Activated T-cell treated with anti-CD3 and anti-CD28 coated beads, Interleukin-2, amount 50 U/mL, for 24 hours (primary cell): ENCODE measurements around the gene DONSON.
"Not testable (repeated sequence)": the region's sequence is repeated elsewhere in the genome, so short reads cannot be mapped to it uniquely, and the experiment has no call there.

ENCODE experiments used
- DNase-seq: peaks from one replicate; pipeline ENCODE4 v3.0.0-alpha.2; 2020
- H3K27ac Mint-ChIP-seq: 2 replicates; pipeline ENCODE4 v1.8.0; 2020; ENCODE audit warnings: mild to moderate bottlenecking, mixed read lengths
- H3K27me3 Mint-ChIP-seq: 2 replicates; pipeline ENCODE4 v1.8.0; 2020; ENCODE audit warnings: mixed read lengths
- H3K36me3 Mint-ChIP-seq: 2 replicates; pipeline ENCODE4 v1.8.0; 2020; ENCODE audit warnings: low read depth, mixed read lengths
- H3K4me1 Mint-ChIP-seq: 2 replicates; pipeline ENCODE4 v1.8.0; 2020; ENCODE audit warnings: low read depth, mixed read lengths
- H3K4me3 Mint-ChIP-seq: 2 replicates; pipeline ENCODE4 v1.8.0; 2020; ENCODE audit warnings: mild to moderate bottlenecking, moderate library complexity, mixed read lengths
- H3K9me3 Mint-ChIP-seq: 2 replicates; pipeline ENCODE4 v1.8.0; 2020; ENCODE audit warnings: mixed read lengths

DONSON gene

DNA sequence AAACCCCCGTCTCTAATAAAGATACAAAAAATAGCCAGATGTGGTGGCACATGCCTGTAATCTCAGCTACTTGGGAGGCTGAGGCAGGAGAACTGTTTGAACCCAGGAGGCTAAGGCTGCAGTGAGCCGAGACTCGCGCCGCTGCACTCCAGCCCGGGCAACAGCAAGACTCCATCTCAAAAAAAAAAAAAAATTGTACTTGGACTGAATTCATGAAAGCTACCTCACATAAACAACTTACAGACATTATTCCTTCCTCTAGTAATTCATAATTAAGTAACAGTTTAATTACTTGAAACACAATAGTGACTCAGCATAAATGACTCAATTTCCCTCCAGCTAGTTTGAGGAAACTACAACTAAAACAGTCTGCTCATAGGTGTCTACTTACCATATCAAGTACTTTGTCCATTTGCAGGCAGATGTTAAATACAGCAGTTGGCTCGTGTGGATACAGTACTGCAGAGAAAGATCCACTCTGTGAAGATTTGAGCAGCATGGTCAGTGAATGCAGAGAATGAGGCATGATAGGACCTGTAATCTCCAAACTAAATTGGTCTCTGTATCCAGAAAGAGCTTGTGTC, 9.4 kb downstream of the DONSON start:
- Mint-ChIP-seq H3K27ac (peak overlapping the region; percentile 82), H3K4me3 (no peak overlapping the region), H3K9me3 (no peaks in the 10 kb centered on the region), H3K36me3 (peaks cover 83% of the 10 kb centered on the region), H3K4me1 (peaks cover 16% of the 10 kb centered on the region), H3K27me3 (no peaks in the 10 kb centered on the region)
- DNase-seq, result no peak

DNA sequence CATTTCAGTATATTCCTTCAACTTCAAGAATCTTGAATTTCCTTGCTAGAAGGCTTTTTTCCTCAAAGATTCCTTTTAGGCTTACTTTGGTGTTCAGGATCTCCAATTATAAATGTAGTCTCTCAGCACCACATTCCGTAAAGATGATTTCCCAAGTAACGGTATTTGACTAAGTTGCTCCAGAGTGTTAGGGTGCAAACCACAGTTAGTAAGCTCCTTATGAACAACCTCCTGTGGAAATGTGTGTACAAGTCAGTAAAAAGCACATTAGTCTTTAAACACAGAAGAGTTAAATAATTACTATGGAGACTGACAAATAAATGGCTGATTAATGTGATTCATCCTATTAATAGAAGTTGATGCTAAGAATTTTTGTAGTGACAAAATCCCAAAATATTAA, 10.3 kb downstream of the DONSON start:
- peak overlapping the region; percentile 82 for H3K27ac Mint-ChIP-seq
- H3K36me3 Mint-ChIP-seq, result peaks cover 87% of the 10 kb centered on the region
- no peak overlapping the region for H3K4me3 Mint-ChIP-seq
- DNase-seq, result no peak
- no peaks in the 10 kb centered on the region for H3K27me3 Mint-ChIP-seq
- peaks cover 16% of the 10 kb centered on the region for H3K4me1 Mint-ChIP-seq
- H3K9me3 Mint-ChIP-seq, result no peaks in the 10 kb centered on the region

GRCh38 chr21:33576741-33577141, 11.7 kb downstream of the DONSON start:
- Mint-ChIP-seq H3K36me3 (peaks cover 86% of the 10 kb centered on the region), H3K4me1 (peaks cover 20% of the 10 kb centered on the region), H3K27ac (peak overlapping the region; percentile 11)
- not testable (repeated sequence) for H3K27me3 Mint-ChIP-seq, H3K9me3 Mint-ChIP-seq, DNase-seq, H3K4me3 Mint-ChIP-seq

GRCh38 chr21:33572350-33572749, 16.1 kb downstream of the DONSON start:
- peaks cover 89% of the 10 kb centered on the region for H3K36me3 Mint-ChIP-seq
- H3K27ac Mint-ChIP-seq, result peak overlapping the region; percentile 57
- no peak overlapping the region for H3K4me3 Mint-ChIP-seq
- H3K4me1 Mint-ChIP-seq, result peaks cover 28% of the 10 kb centered on the region
- H3K27me3 Mint-ChIP-seq, result no peaks in the 10 kb centered on the region
- H3K9me3 Mint-ChIP-seq, result no peaks in the 10 kb centered on the region
- no peak for DNase-seq

- peaks cover 45% of the 10 kb centered on the region for H3K4me1 Mint-ChIP-seq
- no peak for DNase-seq
- no peaks in the 10 kb centered on the region for H3K9me3 Mint-ChIP-seq
- H3K36me3 Mint-ChIP-seq, result peaks cover 83% of the 10 kb centered on the region
- H3K4me3 Mint-ChIP-seq, result no peak overlapping the region
- H3K27ac Mint-ChIP-seq, result peak overlapping the region; percentile 85
- no peaks in the 10 kb centered on the region for H3K27me3 Mint-ChIP-seq
These were observed 18.5 kb downstream of the DONSON start for GRCh38 chr21:33569991-33570390.

- H3K27me3 Mint-ChIP-seq, result no peaks in the 10 kb centered on the region
- H3K4me3 Mint-ChIP-seq, result no peak overlapping the region
- H3K9me3 Mint-ChIP-seq, result no peaks in the 10 kb centered on the region
- DNase-seq, result no peak
- H3K36me3 Mint-ChIP-seq, result peaks cover 82% of the 10 kb centered on the region
- H3K4me1 Mint-ChIP-seq, result peaks cover 51% of the 10 kb centered on the region
- H3K27ac Mint-ChIP-seq, result peak overlapping the region; percentile 85
These were observed 20.0 kb downstream of the DONSON start for GRCh38 chr21:33568448-33568847.

- Mint-ChIP-seq H3K4me1 (peaks cover 55% of the 10 kb centered on the region), H3K27ac (peak overlapping the region; percentile 85), H3K27me3 (no peaks in the 10 kb centered on the region), H3K4me3 (no peak overlapping the region), H3K9me3 (no peaks in the 10 kb centered on the region), H3K36me3 (peaks cover 82% of the 10 kb centered on the region)
- no peak for DNase-seq
These were observed 20.6 kb downstream of the DONSON start for GRCh38 chr21:33567914-33568313.

GRCh38 chr21:33566514-33566913, 22.0 kb downstream of the DONSON start:
- H3K27ac Mint-ChIP-seq, result peak overlapping the region; percentile 55
- H3K4me1 Mint-ChIP-seq, result peaks cover 54% of the 10 kb centered on the region
- no peaks in the 10 kb centered on the region for H3K9me3 Mint-ChIP-seq
- DNase-seq, result no peak
- no peaks in the 10 kb centered on the region for H3K27me3 Mint-ChIP-seq
- H3K4me3 Mint-ChIP-seq, result no peak overlapping the region
- H3K36me3 Mint-ChIP-seq, result peaks cover 83% of the 10 kb centered on the region

- DNase-seq, result no peak
- H3K9me3 Mint-ChIP-seq, result no peaks in the 10 kb centered on the region
- no peaks in the 10 kb centered on the region for H3K27me3 Mint-ChIP-seq
- peaks cover 87% of the 10 kb centered on the region for H3K36me3 Mint-ChIP-seq
- H3K4me3 Mint-ChIP-seq, result no peak overlapping the region
- peaks cover 69% of the 10 kb centered on the region for H3K4me1 Mint-ChIP-seq
- peak overlapping the region; percentile 44 for H3K27ac Mint-ChIP-seq
These were observed 26.1 kb downstream of the DONSON start for GRCh38 chr21:33562389-33562788.

DNA sequence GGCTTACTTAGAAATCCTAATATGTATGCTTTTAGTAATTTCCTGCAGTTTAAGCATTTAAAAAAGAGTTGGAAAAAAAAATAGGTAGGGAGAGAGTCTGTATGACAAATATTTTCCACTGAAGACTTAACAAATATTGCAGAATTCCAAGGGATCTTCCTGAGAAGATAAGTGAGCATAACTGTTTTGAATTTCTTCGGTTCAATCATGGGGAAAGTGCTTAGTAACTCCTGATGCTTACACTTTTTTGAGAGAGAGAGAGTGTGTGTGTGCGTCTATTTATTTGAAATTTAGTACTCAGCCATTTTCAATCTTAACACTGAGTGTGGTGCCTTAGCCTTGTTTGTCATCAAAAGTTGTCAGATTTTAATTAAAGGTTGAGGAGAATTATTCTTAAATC, 27.1 kb downstream of the DONSON start:
- peaks cover 72% of the 10 kb centered on the region for H3K4me1 Mint-ChIP-seq
- no peaks in the 10 kb centered on the region for H3K9me3 Mint-ChIP-seq
- no peaks in the 10 kb centered on the region for H3K27me3 Mint-ChIP-seq
- peaks cover 91% of the 10 kb centered on the region for H3K36me3 Mint-ChIP-seq
- H3K27ac Mint-ChIP-seq, result peak overlapping the region; percentile 69
- H3K4me3 Mint-ChIP-seq, result no peak overlapping the region
- no peak for DNase-seq

GRCh38 chr21:33560965-33561364, 27.5 kb downstream of the DONSON start:
- peaks cover 92% of the 10 kb centered on the region for H3K36me3 Mint-ChIP-seq
- H3K4me3 Mint-ChIP-seq, result no peak overlapping the region
- H3K4me1 Mint-ChIP-seq, result peaks cover 72% of the 10 kb centered on the region
- H3K27me3 Mint-ChIP-seq, result no peaks in the 10 kb centered on the region
- H3K27ac Mint-ChIP-seq, result peak overlapping the region; percentile 69
- no peak for DNase-seq
- no peaks in the 10 kb centered on the region for H3K9me3 Mint-ChIP-seq

DNA sequence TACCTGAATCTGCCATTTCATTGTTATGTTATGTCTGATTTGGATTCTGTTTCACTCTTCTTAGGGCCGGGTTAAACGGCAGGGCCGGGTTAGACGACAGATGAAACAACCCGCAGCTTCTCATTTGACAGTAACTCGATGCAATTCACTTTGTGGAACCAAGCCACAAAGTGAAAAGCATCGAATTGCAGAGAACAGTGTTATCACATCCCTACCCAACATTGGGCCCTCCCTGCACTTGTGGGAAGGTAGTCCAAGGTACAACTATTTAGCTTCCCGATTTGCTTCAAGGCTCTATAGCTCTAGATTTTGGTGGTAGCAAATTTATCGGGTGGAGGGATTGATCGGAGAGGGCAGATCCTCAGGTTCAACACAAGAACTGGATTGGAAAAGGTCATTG, 28.7 kb downstream of the DONSON start:
- H3K27me3 Mint-ChIP-seq, result no peaks in the 10 kb centered on the region
- H3K27ac Mint-ChIP-seq, result peak overlapping the region; percentile 63
- peaks cover 72% of the 10 kb centered on the region for H3K4me1 Mint-ChIP-seq
- peaks cover 94% of the 10 kb centered on the region for H3K36me3 Mint-ChIP-seq
- no peak for DNase-seq
- H3K9me3 Mint-ChIP-seq, result no peaks in the 10 kb centered on the region
- H3K4me3 Mint-ChIP-seq, result no peak overlapping the region

DNA sequence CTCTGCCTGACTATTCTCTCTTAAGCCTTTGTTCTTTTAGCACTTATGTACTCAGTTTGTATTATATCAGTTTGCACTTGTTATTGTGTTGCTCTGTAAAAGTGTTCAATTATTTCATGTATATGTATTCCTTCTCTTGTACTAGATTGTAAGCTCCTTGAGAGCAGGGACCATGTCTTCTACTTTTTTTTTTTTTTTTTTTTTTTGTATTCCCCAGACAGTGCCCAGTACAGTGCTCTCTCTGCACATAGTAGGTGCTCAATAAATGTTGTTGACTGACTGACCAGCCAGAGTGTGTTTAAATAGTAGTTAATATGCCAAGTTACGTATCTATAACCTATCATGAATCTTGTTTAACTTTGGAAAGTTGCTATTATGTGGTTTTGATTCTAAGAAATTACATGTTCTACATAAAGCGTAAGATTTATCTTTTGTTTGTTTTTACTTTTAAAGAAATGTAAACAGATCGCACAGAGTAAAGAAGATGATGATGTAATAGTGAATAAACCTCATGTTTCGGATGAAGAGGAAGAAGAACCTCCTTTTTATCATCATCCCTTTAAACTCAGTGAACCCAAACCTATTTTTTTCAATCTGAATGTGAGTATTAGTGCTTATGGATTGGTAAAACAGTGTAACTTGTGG, 29.6 kb downstream of the DONSON start:
- no peak for DNase-seq
- peak overlapping the region; percentile 12 for H3K27ac Mint-ChIP-seq
- H3K4me1 Mint-ChIP-seq, result peaks cover 79% of the 10 kb centered on the region
- no peaks in the 10 kb centered on the region for H3K27me3 Mint-ChIP-seq
- no peak overlapping the region for H3K4me3 Mint-ChIP-seq
- H3K36me3 Mint-ChIP-seq, result peaks cover 96% of the 10 kb centered on the region
- H3K9me3 Mint-ChIP-seq, result no peaks in the 10 kb centered on the region

DNA sequence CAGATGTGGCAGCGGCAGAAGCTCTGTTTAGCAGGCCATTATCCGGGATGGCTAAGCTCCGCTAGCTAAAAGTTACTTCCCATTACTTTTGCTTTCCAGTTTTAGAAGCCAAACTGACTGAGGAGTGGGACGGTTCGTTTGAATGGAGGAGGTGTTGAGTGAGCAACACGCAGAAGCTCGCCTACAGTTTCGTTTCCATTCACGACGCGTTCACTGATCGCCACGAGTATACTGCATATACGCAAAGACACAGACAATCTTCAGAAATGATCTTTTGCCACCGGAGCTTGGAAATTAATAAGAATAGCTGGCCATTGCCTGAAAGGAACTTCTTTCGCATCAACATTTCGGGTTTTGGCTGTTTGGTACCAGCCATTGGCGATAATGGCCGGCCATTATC, 31.0 kb downstream of the DONSON start:
- peak overlapping the region; percentile 40 for H3K27ac Mint-ChIP-seq
- no peak overlapping the region for H3K4me3 Mint-ChIP-seq
- no peaks in the 10 kb centered on the region for H3K27me3 Mint-ChIP-seq
- DNase-seq, result no peak
- peaks cover 81% of the 10 kb centered on the region for H3K4me1 Mint-ChIP-seq
- no peaks in the 10 kb centered on the region for H3K9me3 Mint-ChIP-seq
- H3K36me3 Mint-ChIP-seq, result peaks cover 97% of the 10 kb centered on the region

DNA sequence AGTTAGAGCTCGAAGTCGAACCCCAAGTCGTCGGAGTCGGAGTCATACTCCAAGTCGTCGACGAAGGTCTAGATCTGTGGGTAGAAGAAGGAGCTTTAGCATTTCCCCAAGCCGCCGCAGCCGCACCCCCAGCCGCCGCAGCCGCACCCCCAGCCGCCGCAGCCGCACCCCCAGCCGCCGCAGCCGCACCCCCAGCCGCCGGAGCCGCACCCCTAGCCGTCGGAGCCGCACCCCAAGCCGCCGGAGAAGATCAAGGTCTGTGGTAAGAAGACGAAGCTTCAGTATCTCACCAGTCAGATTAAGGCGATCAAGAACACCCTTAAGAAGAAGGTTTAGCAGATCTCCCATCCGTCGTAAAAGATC, 33.5 kb downstream of the DONSON start:
- Mint-ChIP-seq H3K27ac (peak overlapping the region; percentile 76), H3K4me3 (peak overlapping the region; percentile 58), H3K9me3 (no peaks in the 10 kb centered on the region), H3K27me3 (no peaks in the 10 kb centered on the region), H3K4me1 (peaks cover 70% of the 10 kb centered on the region), H3K36me3 (peaks cover 97% of the 10 kb centered on the region)
- DNase-seq, result no peak
